Spleen (tissue), 7 donors: ENCODE measurements around the gene DNAJC19.

Source experiments
- POLR2A ChIP-seq, 3 donors: fragments of 450-650 bp; IDR thresholded peaks; one replicate each; pipeline ENCODE4 v1.5.1; 2017; ENCODE audit warnings: antibody characterized with exemption in 3 of 3, mild to moderate bottlenecking in 1 of 3
- POLR2AphosphoS5 ChIP-seq, 3 donors: sonication (generic); formaldehyde crosslinking; IDR thresholded peaks; one replicate each; pipeline ENCODE4 v1.5.1; 2017; ENCODE audit warnings: antibody characterized with exemption in 3 of 3
- TF ChIP-seq, protein P1 (sequence below), 11 experiments: fragments of 200-600 bp in 7 of 11; fragments of 450-650 bp in 4 of 11; sonication (generic) in 4 of 11; IDR thresholded peaks in 8 of 11; conservative IDR thresholded peaks in 3 of 11; 1 replicate in 7 of 11; 2 replicates in 4 of 11; pipeline versions ENCODE4 v1.4.0 to v1.8.0; 2016 to 2021; ENCODE audit warnings: antibody characterized with exemption in 11 of 11, inconsistent platforms in 4 of 11, mild to moderate bottlenecking in 1 of 11
- donor health status: DM: no; HTN: no; CAD: no; lungs with moderate emphysema.
- donor health status: DM: no; HTN: no; CAD: no.
- donor health status: DM: no; HTN: no; CAD: no.

DNA sequence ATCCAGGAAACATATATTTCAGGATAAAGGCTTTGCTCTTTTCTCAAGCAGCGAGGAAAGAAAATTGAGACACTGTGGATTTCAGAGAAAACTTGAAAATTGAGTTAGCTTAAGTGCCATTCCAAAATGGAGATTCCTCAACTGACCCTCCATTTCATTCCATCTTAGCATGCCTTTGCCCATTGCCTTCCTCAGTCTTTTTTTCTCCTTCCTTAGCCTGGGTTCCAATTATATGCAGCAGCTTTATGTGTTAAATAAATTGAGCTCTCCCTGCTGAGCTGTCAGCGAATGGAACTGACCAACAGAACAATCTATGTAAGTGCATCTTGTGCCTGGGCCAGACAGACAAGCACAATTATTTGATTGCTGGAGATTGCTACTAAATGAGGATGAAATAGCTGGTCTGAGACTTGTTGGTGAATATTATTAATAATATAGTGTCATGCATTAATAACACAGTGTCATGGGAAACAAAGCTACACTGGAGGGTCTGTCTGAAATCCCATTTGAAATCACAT, 6.9 kb upstream of the DNAJC19 start:
- no peak for TF ChIP-seq POLR2A (IDR thresholded peaks at IDR 0.05)
- TF ChIP-seq, protein P1, sequence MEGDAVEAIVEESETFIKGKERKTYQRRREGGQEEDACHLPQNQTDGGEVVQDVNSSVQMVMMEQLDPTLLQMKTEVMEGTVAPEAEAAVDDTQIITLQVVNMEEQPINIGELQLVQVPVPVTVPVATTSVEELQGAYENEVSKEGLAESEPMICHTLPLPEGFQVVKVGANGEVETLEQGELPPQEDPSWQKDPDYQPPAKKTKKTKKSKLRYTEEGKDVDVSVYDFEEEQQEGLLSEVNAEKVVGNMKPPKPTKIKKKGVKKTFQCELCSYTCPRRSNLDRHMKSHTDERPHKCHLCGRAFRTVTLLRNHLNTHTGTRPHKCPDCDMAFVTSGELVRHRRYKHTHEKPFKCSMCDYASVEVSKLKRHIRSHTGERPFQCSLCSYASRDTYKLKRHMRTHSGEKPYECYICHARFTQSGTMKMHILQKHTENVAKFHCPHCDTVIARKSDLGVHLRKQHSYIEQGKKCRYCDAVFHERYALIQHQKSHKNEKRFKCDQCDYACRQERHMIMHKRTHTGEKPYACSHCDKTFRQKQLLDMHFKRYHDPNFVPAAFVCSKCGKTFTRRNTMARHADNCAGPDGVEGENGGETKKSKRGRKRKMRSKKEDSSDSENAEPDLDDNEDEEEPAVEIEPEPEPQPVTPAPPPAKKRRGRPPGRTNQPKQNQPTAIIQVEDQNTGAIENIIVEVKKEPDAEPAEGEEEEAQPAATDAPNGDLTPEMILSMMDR (IDR thresholded peaks at IDR 0.05 in 8 of 11, conservative IDR thresholded peaks at IDR 0.05 in 3 of 11): no peak
- no peak for TF ChIP-seq POLR2AphosphoS5 (IDR thresholded peaks at IDR 0.05)
